Testis (tissue), 2 donors: ENCODE results near the gene ALK.

Experiments used
- CTCF ChIP-seq, 3 experiments: fragments of 450-650 bp in 2 of 3; fragments of 200-600 bp in 1 of 3; sonication (generic) in 1 of 3; IDR thresholded peaks; one replicate each; pipeline ENCODE4 v1.5.1; 2016 to 2019; ENCODE audit warnings: antibody characterized with exemption in 3 of 3, mild to moderate bottlenecking in 2 of 3, moderate library complexity in 1 of 3
- POLR2A ChIP-seq: fragments of 450-650 bp; IDR thresholded peaks from one replicate; pipeline ENCODE4 v1.6.1; 2017; ENCODE audit warnings: antibody characterized with exemption, mild to moderate bottlenecking, moderate library complexity

- TF ChIP-seq CTCF (IDR thresholded peaks at IDR 0.05) (no peak), POLR2A (no peak)
Observed at GRCh38 chr2:29559578-29559977, 361.8 kb downstream of the ALK start.
